GM20000 (cell line): ENCODE measurements around the gene RAPGEF4.

Source experiments
- DNase-seq: peaks from one replicate; pipeline ENCODE4 v3.0.0; 2012; ENCODE audit warnings: low spot score
- CTCF ChIP-seq: IDR thresholded peaks from 2 replicates; pipeline ENCODE4 v1.5.1; 2012; ENCODE audit warnings: mild to moderate bottlenecking, control low read depth; ENCODE audit errors: extremely low read depth, missing control alignments

Gene RAPGEF4

GRCh38 chr2:172976816-172977215 lies 241.2 kb downstream of the RAPGEF4 start:
- DNase-seq, result no peak
- no peak for TF ChIP-seq CTCF

GRCh38 chr2:172977270-172978062 lies 241.8 kb downstream of the RAPGEF4 start:
- DNase-seq, result no peak
- no peak for TF ChIP-seq CTCF

DNA sequence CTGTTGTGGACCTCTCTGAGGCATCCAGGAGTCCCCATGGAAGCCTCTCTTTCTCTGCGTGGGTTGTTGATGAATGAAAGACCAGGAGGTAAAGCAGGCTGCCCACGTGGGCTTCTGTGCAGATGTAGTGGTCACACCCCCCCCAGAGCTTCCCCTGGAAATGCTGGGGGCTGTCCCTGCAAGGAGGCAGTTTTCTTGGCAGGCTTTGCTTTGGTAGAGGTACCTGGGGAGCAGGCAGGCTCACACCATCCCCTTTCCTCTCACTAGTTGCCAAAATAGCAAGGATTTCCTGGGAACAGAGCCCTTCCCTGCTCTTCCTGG lies 242.4 kb downstream of the RAPGEF4 start:
- DNase-seq, result no peak
- no peak for TF ChIP-seq CTCF

GRCh38 chr2:172985139-172985892 lies 249.7 kb downstream of the RAPGEF4 start:
- no peak for TF ChIP-seq CTCF
- DNase-seq, result no peak

DNA sequence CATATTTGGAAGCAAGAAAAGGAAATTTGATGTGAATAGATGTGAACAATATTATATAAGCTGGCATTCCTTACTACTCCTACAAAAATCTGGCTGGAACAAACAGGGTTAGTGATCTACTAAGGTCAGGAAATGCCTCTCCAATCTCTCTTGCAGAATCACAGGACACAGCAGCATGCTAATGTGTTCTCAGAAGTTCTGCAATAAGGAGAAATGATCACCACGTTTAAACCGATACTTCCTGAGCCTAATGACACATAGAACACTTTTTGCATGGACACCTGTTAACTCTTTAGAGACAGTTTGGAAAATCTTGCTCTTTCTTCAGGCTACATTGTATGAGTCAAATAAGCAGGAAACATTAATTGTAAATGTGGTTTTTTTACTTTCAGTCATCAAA lies 250.4 kb downstream of the RAPGEF4 start:
- no peak for TF ChIP-seq CTCF
- DNase-seq, result no peak

DNA sequence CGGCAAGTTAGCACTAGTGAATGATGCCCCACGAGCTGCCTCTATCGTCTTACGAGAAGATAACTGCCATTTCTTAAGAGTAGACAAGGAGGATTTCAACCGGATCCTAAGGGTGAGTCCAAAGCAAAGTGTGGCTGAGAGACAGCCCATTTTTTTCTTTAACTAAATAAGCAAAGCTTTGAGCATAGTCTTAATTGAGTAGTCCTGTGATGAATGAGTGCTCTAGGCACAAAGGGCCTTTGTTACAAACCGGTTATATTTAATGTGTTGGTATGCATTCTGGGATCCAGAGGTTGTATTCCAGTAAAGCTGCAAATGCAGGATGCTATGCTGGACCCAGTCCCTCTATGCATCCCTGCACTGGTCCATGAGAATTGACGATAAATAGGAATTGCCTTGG lies 253.1 kb downstream of the RAPGEF4 start:
- no peak for DNase-seq
- TF ChIP-seq CTCF, result no peak

GRCh38 chr2:172991031-172991430 lies 255.4 kb downstream of the RAPGEF4 start:
- TF ChIP-seq CTCF, result no peak
- no peak for DNase-seq
